CD4-positive, alpha-beta T cell treated with Interleukin-6 for 4 hours (primary cell): ENCODE measurements around the gene SOWAHA.

Source experiments
- DNase-seq: peaks from one replicate; pipeline ENCODE4 v3.0.0-alpha.2; 2020; ENCODE audit warnings: mixed read lengths

Gene SOWAHA

DNA sequence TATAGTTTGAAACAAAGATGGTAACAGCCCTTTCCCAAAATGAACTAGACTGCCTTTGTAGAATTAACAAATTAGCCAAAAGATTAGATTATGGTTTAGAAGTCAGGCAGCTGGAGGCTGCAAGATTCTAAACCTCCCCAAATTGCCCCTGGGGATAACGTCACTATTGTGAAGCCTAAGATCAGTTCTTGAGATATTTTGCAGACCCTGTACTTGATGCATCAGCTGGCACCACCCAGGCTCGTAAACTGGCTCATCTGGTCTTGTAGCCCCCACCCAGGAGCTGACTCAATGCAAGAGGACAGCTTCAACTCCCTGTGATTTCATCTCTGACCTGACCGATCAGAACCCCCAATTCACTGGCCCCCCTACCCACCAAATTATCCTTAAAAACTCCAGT, 4.2 kb upstream of the SOWAHA start:
- no peak for DNase-seq

DNA sequence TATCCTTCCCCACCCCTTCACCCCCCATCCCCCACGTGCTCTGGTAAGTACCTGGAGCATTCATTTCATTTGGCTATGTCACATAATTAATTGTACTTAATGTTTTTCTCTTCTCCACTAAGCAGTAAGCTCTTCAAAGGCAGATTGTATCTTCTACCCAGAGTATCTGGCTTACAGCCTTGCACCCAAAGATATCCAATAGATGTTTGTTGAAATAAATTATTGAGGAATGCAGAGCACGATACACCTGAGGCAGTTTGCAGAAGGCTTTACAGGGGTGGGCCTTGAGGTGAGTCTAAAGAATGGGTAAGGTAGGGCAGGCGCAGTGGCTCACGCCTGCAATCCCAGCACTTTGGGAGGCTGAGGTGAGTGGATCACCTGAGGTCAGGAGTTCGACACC, 2.5 kb upstream of the SOWAHA start:
- no peak for DNase-seq

DNA sequence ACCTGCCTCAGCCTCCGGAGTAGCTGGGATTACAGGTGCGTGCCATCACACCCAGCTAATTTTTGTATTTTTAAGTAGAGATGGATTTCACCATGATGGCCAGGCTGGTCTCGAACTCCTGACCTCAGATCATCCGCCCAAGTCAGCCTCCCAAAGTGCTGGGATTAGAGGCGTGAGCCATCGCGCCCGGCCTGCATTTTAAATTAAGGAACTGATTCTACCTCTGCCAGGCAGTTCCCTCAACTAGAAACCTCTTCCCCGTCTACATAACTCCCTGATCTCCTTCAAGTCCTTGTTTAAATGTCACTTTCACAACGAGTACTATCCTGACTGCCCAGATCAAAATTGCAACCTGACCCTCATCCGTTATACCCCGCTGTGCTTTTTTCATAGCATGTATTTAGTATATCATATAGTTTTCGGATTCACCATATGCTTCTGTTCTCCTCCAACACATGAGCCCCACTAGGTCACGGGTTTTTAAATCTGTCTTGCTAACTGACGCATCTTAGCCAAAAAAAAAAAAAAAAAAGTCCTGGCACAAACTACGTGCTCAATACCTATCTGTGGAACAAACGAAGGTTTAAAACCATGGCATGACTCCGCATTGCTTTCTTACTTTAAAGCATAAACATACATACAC, 858 bp upstream of the SOWAHA start:
- no peak for DNase-seq

DNA sequence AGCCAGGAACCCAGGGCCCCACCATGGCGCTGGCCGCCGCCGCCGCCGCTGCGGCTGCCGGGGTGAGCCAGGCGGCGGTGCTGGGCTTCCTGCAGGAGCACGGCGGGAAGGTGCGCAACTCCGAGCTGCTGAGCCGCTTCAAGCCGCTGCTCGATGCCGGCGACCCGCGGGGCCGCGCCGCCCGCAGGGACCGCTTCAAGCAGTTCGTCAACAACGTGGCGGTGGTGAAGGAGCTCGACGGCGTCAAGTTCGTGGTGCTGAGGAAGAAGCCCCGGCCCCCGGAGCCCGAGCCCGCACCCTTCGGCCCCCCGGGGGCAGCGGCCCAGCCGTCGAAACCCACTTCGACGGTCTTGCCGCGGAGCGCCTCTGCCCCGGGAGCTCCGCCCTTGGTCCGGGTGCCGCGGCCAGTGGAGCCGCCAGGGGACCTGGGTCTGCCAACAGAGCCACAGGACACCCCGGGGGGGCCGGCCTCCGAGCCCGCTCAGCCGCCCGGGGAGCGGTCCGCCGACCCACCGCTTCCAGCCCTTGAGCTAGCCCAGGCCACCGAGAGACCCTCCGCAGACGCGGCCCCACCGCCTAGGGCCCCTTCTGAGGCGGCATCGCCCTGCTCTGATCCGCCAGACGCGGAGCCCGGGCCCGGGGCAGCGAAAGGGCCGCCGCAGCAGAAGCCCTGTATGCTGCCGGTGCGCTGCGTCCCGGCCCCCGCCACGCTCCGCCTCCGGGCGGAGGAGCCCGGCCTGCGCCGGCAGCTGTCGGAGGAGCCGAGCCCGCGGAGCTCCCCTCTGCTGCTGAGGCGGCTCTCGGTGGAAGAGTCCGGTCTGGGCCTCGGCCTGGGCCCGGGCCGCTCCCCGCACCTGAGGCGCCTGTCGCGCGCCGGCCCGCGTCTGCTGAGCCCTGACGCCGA, 749 bp downstream of the SOWAHA start:
- DNase-seq: peak; percentile 48

DNA sequence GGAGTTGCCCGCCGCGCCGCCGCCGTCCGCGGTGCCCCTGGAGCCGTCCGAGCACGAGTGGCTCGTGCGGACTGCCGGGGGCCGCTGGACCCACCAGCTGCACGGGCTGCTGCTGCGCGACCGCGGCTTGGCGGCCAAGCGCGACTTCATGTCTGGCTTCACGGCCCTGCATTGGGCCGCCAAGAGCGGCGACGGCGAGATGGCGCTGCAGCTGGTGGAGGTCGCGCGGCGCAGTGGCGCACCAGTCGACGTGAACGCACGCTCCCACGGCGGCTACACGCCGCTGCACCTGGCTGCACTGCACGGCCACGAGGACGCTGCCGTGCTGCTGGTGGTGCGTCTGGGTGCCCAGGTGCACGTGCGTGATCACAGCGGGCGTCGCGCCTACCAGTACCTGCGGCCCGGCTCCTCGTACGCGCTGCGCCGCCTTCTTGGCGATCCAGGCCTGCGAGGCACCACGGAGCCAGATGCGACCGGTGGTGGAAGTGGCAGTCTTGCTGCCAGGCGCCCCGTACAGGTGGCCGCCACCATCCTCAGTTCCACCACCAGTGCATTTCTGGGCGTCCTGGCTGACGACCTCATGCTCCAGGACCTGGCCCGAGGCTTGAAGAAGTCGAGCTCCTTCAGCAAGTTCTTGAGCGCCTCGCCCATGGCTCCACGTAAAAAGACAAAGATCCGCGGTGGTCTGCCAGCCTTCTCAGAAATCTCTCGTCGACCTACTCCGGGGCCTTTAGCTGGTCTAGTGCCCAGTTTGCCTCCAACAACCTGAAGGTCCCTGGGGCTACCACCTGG, 1.6 kb downstream of the SOWAHA start:
- no peak for DNase-seq

DNA sequence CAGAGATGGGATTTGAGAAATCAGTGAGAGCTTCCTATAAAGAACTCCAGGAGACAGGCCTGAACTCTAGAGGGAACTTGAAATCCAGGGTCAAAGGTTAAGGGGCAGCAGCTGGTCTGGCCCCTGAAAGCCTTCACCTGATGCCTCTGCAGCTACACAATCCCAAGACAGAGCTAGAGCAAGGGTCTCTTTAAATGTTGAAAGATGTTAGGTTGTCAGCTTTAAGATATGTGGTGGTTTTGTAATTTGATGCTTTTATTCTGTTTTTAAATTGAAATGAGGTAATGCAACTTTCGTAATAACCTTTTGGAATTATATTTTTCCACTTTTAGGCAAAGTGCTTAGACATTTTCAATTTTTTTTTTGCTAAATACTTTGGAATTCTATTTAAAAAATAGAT, 2.4 kb downstream of the SOWAHA start:
- DNase-seq: no peak

DNA sequence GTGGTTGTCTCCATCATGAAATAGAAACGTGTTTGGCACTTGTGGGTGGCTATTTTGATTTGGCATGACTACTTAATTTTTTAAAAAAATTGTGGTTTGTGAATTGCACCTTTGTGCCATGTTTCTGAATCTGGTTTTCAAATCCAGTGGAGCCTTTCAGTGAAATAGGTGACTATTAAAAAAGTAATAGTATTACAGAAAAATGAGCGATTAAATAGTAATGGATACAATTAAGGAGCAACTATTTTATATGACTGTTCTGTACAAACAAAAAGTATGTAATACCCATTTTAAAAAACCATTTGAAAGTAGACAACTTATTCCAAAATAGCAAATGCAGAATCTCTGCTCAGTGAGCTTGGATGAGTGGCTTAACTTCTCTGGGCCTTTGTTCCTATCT, 3.0 kb downstream of the SOWAHA start:
- DNase-seq: no peak

DNA sequence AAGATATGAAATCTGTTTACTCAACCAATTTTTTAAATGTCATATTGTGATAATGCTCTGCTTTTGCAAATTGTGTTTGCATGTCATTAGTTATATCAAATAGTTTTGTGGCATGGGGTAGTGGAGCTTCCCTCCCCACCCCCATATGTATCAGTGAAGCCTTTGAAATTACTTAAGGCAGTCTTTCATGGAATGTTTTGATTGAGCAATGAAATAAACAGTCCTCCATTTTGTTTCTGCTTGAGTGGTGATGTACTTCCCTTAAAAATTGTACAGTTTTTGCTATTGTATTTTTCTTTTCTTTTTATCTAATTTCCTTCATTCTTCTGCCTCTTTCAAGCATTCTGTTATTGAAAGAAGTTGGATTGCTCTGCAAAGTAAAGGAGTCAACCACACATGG, 3.5 kb downstream of the SOWAHA start:
- no peak for DNase-seq

DNA sequence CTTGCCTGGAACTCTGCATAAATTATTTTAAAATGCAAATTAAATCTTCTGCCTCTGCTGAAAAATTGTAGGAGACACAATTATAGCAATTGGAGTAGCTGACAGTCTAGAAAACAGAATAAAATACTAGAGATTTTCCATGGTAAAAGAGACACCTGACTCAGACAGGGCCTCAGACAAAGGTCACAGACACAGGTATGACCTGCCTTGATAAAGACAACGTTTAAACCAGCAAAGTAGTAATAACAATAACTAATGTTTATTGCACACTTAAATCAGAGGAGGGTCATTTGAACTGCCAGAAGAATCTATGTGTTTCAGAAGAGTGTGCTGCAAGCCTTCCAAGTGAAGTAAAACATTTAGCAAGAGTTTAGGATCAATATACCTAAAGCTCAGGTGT, 3.9 kb downstream of the SOWAHA start:
- no peak for DNase-seq

DNA sequence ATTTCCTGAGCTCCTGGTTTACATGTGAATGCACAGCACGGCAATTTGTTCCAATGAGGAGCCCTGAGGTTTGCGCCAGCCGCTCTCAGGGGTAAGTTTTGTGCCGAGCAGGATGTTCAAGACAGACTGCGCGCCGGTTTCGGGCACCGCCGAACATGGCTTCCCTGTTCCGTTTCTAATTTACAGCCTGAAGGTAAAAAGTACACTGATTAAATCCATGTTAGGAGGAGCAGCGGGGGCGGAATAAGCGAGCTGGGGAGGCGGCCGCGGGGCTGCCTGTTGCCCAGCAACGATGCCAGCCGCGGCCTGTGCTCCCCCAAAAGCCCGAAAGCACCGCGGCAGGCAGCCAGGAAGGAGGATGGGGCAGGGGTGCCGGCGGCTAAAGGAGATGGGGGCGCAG, 6.4 kb downstream of the SOWAHA start:
- peak; percentile 28 for DNase-seq

DNA sequence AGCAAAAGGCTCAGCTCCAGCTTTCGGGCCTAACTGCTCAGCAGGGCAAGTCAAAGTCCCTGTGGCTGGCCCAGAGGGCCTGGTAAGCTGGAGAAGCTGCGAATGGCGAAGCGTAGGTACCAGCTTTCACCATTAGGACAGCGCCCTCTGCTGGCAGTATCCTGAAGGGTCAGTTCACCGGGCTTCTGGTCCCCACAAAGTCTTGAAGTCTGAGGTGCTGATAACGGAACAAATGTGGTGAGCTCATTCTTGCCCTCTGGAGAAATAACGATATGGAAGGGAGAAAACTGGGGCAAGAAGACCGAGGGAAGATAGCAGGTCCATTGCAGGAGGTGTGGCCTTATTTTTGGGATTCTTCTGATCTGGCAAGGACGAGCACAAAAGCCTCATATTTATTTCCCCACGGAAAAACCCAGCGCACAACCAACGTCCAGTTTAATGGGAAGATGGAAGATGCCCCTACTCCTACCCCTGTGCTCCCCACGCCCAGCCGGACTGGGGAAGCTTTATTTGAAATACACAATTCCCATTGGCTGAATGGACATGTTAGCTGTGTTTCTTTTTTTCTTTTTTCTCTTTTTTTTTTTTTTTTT, 7.2 kb downstream of the SOWAHA start:
- DNase-seq: peak; percentile 92

DNA sequence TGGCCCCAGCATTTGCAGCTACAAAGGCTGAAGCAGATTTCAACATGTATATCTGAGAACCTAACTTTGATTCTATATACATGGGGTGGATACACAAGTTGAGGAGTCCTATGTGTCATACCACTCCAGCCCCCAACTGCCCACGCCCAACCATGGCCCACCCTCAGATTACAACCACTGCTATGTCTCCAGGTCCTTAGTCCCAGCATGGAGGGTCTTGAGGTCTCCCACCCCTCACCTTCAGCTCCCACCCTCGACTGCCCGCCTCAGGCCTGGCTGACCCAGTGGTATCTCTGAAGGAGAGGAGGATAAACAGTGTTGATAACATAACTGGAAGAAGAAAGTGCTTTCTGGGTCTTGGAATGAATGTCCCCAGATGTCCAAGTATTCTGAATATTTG, 8.2 kb downstream of the SOWAHA start:
- DNase-seq: no peak

DNA sequence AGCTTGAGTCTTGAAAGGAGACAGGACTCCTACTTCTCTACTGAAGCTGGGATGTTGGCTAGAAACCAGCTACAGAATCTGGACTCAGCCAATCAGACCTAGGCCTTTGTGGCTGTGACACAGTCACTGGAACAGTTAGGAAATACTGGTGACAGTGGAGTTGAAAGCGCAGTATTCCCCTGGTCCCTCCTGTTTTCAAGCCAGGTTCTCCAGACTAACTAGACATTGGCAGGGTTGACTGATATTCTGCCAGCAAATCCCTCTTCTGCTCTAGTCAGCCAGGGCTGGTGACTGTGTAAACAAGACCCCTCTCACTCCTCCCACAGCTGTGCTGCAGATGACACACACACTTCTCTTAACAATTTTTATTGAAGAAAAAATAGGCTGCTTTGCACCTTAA, 8.7 kb downstream of the SOWAHA start:
- no peak for DNase-seq

DNA sequence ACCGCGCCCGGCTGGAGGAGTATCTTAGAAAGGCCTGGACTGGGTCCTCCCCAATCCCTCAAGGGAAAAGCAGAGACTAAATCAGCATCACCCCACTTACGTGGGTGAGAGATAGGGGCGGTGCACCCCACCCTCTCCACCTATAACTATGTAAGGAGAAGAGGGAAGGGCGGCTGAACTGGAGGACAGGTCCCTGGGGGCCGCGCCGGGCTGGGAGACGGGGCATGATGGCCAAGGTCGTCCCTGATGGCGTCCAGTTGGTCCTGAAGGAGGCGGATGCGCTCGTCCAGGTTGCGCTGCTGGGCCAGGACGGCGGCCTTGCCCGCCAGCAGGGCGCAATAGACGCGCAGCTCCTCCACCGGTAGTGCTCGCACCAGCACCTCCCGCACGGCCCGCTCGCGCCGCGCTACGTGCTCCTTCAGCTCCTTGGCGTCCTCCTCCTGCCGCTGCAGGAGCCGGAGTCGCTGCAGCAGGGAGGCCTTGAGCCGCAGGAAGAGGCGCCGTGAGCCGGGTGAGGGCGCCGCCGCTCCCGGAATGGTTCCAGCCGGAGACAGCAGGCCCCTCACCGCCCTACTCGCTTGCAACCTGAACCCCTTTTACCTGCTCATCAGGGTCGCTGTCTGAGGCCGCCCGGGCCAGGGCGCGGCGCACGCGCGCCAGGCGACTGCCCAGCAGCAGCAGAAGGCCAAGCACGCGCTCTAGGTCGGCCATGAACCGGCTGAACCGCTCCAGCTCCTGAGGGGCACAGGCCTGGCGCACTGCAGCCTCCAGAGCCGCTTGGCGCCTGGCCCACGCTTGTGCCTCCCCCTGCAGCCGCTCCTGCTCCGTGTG, 9.8 kb downstream of the SOWAHA start:
- DNase-seq: peak; percentile 9

DNA sequence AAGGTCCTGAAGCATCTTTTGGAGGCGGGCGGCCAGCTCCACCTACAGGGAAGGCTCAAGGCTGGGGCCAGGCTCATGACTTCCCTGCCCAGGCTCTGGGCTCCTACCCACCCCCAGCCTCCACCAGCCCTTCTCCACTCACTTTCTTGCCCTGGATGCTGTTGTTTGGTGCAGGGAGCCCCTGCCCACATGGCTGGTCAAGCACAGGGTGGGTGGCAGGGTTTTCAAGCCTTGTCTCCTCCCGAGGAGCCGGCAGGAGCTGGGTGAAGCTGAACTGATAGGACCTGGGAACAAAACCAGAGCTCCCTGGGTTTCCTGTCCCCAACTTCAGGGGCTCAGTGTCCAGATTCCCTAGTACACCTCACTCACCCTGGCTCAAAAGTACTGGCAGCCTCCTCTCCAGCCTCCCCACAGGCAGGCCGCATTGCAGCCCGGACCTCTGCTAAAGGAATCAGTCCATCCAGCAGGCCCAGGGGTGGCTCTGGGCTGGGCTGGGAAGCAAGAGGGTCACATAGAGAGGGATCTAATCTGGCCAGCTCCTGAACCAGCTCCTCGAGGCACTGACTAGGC, 10.5 kb downstream of the SOWAHA start:
- DNase-seq: no peak

DNA sequence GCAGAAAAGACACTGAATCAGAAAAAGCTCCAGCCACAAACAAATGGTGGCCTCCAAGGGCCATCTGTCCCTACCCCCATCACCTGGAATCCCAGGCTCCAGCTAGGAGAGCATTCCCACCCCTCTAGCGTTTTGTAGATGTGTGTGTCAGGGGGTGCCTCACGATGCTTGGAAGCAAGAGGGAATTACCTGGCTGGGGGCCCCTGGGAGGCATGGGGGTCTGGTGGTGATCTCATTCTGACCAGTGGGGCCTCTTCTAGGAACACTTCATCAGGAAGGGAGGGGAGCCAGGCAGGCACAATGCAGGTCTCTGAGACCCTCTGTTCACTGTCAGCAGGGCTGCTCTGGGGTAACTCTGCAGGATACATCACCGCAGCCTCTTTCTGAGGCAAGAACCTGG, 11.3 kb downstream of the SOWAHA start:
- no peak for DNase-seq

DNA sequence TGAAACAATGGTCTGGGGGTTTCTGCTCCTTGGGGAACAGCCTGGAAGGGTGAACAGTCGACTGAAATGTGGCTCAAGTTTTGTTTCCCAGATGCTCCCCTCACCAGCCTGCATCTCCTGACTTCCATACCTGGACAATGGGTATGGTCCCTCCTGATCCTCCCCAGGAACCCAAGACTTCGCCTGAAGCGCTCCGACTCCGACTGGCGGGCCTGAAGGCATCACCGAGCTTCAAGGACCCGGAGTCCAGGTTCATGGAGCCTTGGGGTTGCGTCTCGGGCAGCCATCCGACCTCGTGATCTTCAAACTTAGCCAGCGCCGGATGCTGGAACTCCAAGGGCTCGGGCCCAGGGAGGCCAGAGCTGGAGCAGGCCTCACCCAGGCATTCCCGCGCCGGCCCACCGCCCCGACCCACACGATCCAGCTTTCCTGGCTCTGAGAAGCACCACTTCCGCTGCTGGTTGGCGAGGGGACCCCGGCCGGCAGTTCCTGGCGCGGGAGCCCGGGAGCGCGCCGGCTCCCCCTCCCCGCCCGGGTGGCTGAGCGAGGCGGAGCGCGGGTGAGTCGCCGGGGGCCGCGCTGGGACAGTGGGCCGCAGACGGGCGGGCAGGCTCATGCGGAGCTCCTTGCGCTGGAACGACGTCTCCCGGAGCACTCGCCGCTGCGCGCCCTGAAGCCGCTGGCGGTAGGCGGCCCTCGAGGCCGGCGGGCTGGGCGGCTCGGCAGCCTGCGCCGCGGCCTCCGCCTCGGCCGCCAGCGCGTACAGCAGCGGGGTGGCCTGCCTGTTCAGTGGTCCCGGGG, 12.1 kb downstream of the SOWAHA start:
- DNase-seq: no peak

DNA sequence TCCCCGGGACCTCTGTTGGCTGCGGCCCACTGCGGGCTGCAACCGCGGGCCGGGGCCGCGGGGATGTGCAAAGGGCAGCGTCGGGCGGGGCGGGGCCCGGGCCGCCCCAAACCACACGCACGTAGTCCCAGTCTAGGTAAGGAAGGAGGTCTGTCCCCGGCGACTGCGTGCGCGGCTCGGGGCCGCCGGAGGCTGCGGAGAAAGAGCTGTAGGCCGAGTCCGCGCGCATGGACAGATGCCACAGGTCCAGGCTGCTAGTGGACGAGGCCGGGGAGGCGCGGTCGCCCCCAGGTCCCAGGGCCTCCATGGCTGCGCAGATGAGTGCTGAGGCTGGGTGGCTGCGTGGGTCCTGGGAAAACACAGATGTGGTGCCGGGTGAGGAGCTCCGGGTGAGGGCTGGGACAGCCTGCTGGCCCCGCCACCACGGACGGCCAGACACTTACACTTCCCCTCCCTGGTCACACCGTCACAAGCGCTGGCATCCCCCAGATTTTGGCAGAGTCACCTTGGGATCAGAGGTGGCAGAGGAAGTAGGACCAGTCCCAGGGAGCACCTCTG, 12.8 kb downstream of the SOWAHA start:
- DNase-seq: peak; percentile 25

DNA sequence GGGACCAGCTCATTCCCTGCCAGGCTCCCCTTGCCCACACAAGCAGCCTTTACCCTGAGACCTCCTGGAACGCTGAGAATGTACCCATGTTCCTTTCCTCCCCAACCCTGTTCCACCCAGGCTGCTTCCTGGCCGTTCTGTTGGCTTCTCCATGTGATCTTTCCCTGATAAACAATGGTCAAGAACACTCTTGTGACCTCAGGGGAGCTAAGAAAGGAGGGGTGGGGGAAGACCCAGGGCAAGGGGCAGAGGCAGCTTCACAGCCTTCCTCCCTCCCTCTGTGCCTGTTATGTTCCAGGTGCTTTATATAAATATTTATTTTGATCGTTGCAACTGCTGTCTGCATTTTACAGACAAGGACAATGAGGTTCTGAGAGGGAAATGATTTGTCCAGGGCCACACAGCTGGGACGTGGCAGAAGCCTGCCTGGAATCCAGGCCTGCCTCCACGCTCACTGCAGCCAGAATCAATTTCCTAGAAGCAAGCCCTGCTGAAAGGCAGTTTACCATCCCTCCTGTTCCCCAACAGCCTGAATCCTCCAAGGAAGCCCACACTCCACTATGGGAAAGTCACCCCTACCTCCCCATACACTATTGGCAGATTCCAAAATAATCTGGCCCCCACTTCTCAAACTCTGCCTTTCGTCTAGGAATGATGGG, 13.5 kb downstream of the SOWAHA start:
- no peak for DNase-seq
